Endodermal cell (in vitro differentiated cells): ENCODE data around the gene ZFP64. TPM values are rescaled to one million over a fixed set of nuclear protein-coding genes. Genes with fewer than 3 reads are reported as not detected.

Experiments
- DNase-seq: peaks from one replicate; pipeline ENCODE4 v3.0.0-alpha.2; 2017
- H3K27ac ChIP-seq: 2 replicates; pipeline ENCODE4 v1.5.1; 2013; ENCODE audit warnings: mild to moderate bottlenecking, low read depth, low read length, moderate library complexity
- H3K27me3 ChIP-seq: 2 replicates; pipeline ENCODE4 v1.6.1; 2013; ENCODE audit warnings: mild to moderate bottlenecking, low read length, moderate library complexity; ENCODE audit not compliant: insufficient read depth, control insufficient read depth, poor library complexity, severe bottlenecking
- H3K36me3 ChIP-seq: 2 replicates; pipeline ENCODE4 v1.7.0; 2013; ENCODE audit warnings: mild to moderate bottlenecking, low read length, moderate library complexity; ENCODE audit not compliant: control insufficient read depth, insufficient read depth
- H3K4me1 ChIP-seq: one replicate; pipeline ENCODE4 v1.7.0; 2013; ENCODE audit warnings: low read length; ENCODE audit not compliant: control insufficient read depth, insufficient read depth
- H3K4me3 ChIP-seq: 2 replicates; pipeline ENCODE4 v1.5.1; 2013; ENCODE audit warnings: mild to moderate bottlenecking, low read length, moderate library complexity
- H3K9ac ChIP-seq: 2 replicates; pipeline ENCODE4 v1.6.1; 2013; ENCODE audit warnings: mild to moderate bottlenecking, low read length, moderate library complexity; ENCODE audit not compliant: poor library complexity, severe bottlenecking; ENCODE audit errors: extremely low read depth
- H3K9me3 ChIP-seq: 2 replicates; pipeline ENCODE4 v1.6.1; 2013; ENCODE audit warnings: mild to moderate bottlenecking, low read length, moderate library complexity; ENCODE audit not compliant: control insufficient read depth
- H3K27ac Mint-ChIP-seq: 2 replicates; pipeline ENCODE4 v1.8.0; 2020; ENCODE audit warnings: mixed read lengths
- H3K27me3 Mint-ChIP-seq: 2 replicates; pipeline ENCODE4 v1.8.0; 2021; ENCODE audit warnings: mild to moderate bottlenecking, mixed read lengths; ENCODE audit not compliant: insufficient read depth
- H3K36me3 Mint-ChIP-seq: 2 replicates; pipeline ENCODE4 v1.8.0; 2020; ENCODE audit warnings: low read depth, mixed read lengths
- H3K4me1 Mint-ChIP-seq: 2 replicates; pipeline ENCODE4 v1.8.0; 2020; ENCODE audit warnings: mixed read lengths
- H3K4me3 Mint-ChIP-seq: 2 replicates; pipeline ENCODE4 v1.8.0; 2020; ENCODE audit warnings: mild to moderate bottlenecking, moderate library complexity, mixed read lengths
- H3K9me3 Mint-ChIP-seq: 2 replicates; pipeline ENCODE4 v1.8.0; 2020; ENCODE audit warnings: mild to moderate bottlenecking, mixed read lengths
- CTCF ChIP-seq: fragments of 200-600 bp; sonication (generic); conservative IDR thresholded peaks from 2 replicates; pipeline ENCODE4 v1.5.0; 2021; ENCODE audit warnings: antibody characterized with exemption, mild to moderate bottlenecking
- WGBS, 2 experiments: methylation state at CpG; one replicate each; pipeline versions ENCODE4 v1.1.5 to v1.1.7; 2013; ENCODE audit warnings: missing lambda C conversion rate in 2 of 2, mixed read lengths in 1 of 2; ENCODE audit not compliant: insufficient coverage in 1 of 2, insufficient read length in 1 of 2; 5-methylcytosine and 5-hydroxymethylcytosine counted together
- total RNA-seq, 2 donors: library from RNA; stranded (reverse); fragmentation: NEBNext Ultra II Directional in 1 of 2; extraction: Animal tissue kit (Norgen Biotek cat#: 25700) in 1 of 2; gene quantifications; 2 replicates in 1 of 2; 3 replicates in 1 of 2; pipeline ENCODE4 v1.2.1, GENCODE V29; 2021

ZFP64 gene
- total RNA-seq, 2 donors from 2014 or later: 24.4 to 32.6 TPM

- H3K27me3 Mint-ChIP-seq: no peaks in the 10 kb centered on the region
- no peak overlapping the region for H3K9ac ChIP-seq
- H3K27ac ChIP-seq: no peak overlapping the region
- H3K4me1 ChIP-seq: no peaks in the 10 kb centered on the region
- H3K4me1 Mint-ChIP-seq: no peaks in the 10 kb centered on the region
- no peaks in the 10 kb centered on the region for H3K9me3 ChIP-seq
- H3K27me3 ChIP-seq: no peaks in the 10 kb centered on the region
- DNase-seq: peak; percentile 58
- peaks cover 29% of the 10 kb centered on the region for H3K36me3 ChIP-seq
- H3K36me3 Mint-ChIP-seq: peaks cover 27% of the 10 kb centered on the region
- H3K4me3 ChIP-seq: no peak overlapping the region
- no peak overlapping the region for H3K27ac Mint-ChIP-seq
- TF ChIP-seq CTCF: peak; percentile 93
- WGBS, 2 experiments: 100% methylated on average over 1 of the region's 2 CpGs; no CpG with 5 or more reads in 1 of the 2 experiments
- no peaks in the 10 kb centered on the region for H3K9me3 Mint-ChIP-seq
- H3K4me3 Mint-ChIP-seq: no peak overlapping the region
Measured at GRCh38 chr20:52150440-52151258, 40.9 kb downstream of the ZFP64 start.

DNA sequence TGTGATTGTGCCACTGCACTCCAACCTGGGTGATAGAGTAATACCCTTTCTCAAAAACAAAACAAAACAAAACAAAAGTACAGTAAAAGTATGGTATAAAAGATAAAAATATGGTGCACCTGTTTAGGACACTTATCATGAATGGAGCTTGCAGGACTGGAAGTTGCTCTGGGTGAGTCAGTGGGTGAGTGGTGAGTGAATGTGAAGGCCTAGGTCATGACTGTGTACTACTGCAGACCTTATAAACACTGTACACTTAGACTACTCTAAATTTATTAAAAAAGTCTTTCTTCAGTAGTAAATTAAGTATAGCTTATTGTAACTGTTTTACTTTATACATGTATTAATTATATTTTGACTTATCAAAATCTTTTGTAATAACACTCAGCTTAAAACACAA is 46.0 kb downstream of the ZFP64 start:
- no peaks in the 10 kb centered on the region for H3K9me3 Mint-ChIP-seq
- peaks cover 6% of the 10 kb centered on the region for H3K36me3 Mint-ChIP-seq

GRCh38 chr20:52143277-52143676 is 48.3 kb downstream of the ZFP64 start:
- Histone ChIP-seq H3K9me3 (peaks cover 11% of the 10 kb centered on the region), H3K27me3 (no peaks in the 10 kb centered on the region), H3K4me3 (no peak overlapping the region), H3K27ac (no peak overlapping the region), H3K4me1 (no peaks in the 10 kb centered on the region), H3K36me3 (no peaks in the 10 kb centered on the region), H3K9ac (no peak overlapping the region)
- Mint-ChIP-seq H3K27me3 (no peaks in the 10 kb centered on the region), H3K4me3 (no peak overlapping the region), H3K36me3 (no peaks in the 10 kb centered on the region), H3K4me1 (no peaks in the 10 kb centered on the region), H3K27ac (no peak overlapping the region), H3K9me3 (no peaks in the 10 kb centered on the region)
- no peak for TF ChIP-seq CTCF
- 91 to 100% methylated on average over 2 of the region's 2 CpGs for WGBS, 2 experiments
- DNase-seq: no peak

More for the DNA sequence above, 46.0 kb downstream of the ZFP64 start:
- H3K9ac ChIP-seq: no peak overlapping the region
- H3K27me3 Mint-ChIP-seq: no peaks in the 10 kb centered on the region
- H3K9me3 ChIP-seq: peaks cover 11% of the 10 kb centered on the region
- no peak for DNase-seq
- no peaks in the 10 kb centered on the region for H3K4me1 ChIP-seq
- H3K4me3 ChIP-seq: no peak overlapping the region
- H3K4me3 Mint-ChIP-seq: no peak overlapping the region
- H3K27ac ChIP-seq: no peak overlapping the region
- no peaks in the 10 kb centered on the region for H3K27me3 ChIP-seq
- no peaks in the 10 kb centered on the region for H3K4me1 Mint-ChIP-seq
- no peak for TF ChIP-seq CTCF
- H3K27ac Mint-ChIP-seq: no peak overlapping the region
- H3K36me3 ChIP-seq: peaks cover 11% of the 10 kb centered on the region
